ACHN (cell line): ENCODE results near the gene MPC2.
"Not testable (repeated sequence)": the region's sequence is repeated elsewhere in the genome, so short reads cannot be mapped to it uniquely, and the experiment has no call there.

Experiments
- DNase-seq: peaks from one replicate; pipeline ENCODE4 v3.0.0-alpha.2; 2015
- in situ Hi-C: cut with HindIII; loops from 2 replicates; pipeline ENCODE4 v1.10.0; 2017; ENCODE audit warnings: low sequenced_read_pairs, low pct_ligation_motif_present, low pct_unique_long_range_greater_than_20kb

Gene MPC2

DNA sequence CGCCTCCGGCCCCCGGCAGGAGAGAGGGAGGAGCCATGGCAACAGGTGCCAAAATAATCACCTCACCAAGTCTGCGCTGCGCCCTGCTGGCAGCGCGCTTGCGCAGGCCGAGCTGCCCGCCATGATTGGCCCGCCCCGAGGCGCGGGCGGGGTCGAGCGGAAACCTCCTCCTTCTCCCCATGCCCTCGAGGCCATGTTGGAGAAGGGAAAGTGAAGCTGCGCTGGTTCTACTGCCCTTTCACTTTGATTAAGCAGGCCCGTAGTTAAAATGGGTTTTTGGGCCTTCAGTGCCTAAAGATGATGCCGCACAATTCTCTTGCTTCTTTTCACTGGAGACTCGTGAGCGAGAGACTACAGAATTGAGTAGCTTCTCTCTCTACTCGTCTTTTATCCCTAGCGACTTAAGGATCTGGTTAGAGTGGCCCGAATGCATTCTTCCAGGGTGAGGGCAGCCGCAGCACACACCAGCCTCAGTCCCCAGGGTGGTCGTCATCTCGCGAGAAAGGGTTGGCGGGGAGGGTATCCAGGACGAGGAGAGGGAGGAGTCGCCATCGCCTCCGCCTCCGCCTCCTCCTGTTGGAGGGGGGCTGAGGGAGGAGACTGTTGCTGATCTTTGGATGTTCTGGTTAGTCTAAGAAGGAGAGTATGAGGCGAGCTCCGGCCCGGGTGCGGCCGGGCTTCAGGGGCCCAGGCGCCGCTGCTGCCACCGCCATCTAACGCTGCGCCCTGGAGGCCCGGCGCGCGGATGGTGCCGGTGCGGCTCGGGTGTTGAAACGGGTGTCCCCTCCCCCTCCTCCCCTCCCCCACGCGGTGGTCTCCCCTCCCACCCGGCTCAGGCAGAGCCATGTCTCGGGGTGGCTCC, 573 bp downstream of the MPC2 start, which contains the start of gene DCAF6:
Gene DCAF6, plus strand, starts transcription at position 616 of the 862 bp plus-strand sequence. Its CDS starts 229 bp downstream, at position 845.
- in situ Hi-C loops, result no loop called here
- peak; percentile 99 for DNase-seq

DNA sequence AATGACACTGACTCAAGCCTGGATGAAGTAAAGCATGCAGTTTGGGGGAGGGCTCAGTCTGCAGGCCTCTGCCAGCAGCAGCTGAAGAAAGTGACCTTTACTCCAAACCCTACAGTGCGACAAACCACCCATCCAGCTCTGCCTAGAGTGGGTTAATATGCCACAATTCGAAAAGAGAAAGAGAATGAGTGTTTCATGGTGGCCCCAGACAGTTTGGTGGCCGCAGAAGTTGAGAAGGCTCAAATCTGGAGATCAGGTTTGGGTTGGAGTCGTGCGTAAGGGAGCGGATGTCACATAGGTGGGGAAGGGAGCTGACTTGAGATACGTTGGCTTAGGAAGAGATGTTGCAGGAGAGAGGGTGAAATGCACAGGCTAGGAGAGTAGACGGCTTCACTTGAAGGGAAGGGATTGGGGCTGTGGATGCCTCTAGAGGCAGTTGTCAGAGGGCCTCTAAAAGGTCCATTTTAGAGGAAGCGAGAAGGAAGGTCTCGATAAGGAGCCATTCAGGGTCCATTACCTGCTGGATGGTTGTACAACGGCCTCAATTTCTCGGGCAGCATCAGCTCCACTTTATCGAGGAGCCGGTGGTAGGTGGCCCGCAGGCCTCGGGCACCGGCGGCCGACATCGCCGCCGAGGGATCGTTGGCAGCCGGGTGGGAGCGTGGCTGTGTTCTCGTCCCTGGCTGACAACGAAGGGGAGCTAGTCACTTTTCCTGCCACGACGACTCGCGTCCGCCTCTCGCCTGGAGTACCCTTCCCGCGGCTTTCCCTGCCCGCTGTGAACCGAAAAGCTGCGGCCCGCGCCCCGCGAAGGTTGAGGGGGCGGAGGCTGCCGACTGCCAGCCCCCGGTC, 1.4 kb downstream of the MPC2 start:
- peak; percentile 67 for DNase-seq
- in situ Hi-C loops, result no loop called here

DNA sequence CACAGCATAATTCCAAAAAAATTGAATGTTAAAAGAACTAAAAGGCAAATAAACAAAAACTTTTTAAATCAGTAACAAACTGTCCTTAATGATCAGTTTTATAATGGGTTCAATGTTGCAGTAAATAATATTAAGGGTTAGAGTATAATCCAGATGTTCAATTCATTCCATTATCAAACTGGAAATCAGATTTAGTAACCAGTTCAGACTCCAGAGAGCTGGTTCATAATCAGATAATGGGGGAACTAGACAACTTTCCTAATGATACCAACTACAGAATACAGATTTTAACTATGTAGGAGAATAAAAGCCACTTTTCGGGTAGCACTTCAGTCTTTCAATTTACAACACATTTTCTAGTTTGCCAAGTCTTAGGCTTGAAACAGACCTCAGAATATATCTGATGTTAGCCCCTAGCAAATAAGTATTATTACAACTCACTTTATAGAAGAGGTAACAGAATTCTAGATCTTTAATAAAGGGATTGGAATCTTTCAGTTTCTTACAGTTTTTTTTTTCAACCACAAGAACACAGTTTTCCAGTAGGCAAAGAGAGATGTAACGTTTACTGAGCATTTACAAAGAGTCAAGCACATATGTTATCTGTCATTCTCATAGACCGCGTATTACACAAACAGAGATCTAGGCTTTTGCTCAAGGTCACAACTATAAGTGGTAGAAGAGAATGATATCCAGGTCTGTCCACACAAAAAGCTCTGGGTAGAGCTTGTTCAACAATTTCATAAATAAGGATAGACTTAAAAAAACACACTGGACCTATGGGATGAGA, 2.3 kb downstream of the MPC2 start:
- in situ Hi-C loops, result no loop called here
- DNase-seq, result no peak

DNA sequence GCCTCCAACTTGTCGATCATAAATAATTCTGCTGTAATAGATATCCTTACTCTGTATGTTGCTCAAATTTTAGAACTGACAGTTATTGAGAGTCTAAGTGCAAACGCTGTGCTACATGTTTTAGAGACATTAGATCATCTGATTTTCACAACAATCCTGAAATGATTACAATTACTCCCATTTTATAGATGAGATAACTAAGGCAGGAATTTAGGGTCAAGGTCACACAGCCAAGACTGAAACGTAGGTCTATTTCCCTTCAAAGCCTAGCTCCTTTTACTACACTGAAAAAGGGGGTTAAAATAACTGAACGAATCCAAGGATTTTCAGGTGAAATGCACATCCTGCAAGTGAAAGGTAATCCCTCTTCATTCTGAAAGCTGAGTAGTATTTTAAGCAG, 3.1 kb downstream of the MPC2 start:
- no peak for DNase-seq
- in situ Hi-C loops, result no loop called here

- peak; percentile 39 for DNase-seq
- in situ Hi-C loops, result no loop called here
Measured at GRCh38 chr1:167929725-167930124, 7.1 kb downstream of the MPC2 start.

DNA sequence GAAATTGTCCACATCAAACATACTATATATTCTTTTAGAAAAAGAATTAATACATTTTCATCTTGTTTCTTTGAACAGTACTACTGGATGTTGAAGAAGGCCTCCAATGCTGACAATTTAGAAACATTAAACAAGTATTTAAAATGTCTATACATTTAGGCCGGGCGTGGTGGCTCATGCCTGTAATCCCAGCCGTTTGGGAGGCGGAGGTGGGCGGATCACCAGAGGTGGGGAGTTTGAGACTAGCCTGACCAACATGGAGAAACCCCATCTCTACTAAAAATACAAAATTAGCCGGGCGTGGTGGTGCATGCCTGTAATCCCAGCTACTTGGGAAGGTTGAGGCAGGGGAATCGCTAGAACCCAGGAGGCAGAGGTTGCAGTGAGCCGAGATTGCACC, 8.0 kb downstream of the MPC2 start:
- in situ Hi-C loops, result not testable (repeated sequence)
- DNase-seq, result peak; percentile 33

GRCh38 chr1:167928457-167928852, 8.4 kb downstream of the MPC2 start:
- DNase-seq, result no peak
- in situ Hi-C loops, result no loop called here

DNA sequence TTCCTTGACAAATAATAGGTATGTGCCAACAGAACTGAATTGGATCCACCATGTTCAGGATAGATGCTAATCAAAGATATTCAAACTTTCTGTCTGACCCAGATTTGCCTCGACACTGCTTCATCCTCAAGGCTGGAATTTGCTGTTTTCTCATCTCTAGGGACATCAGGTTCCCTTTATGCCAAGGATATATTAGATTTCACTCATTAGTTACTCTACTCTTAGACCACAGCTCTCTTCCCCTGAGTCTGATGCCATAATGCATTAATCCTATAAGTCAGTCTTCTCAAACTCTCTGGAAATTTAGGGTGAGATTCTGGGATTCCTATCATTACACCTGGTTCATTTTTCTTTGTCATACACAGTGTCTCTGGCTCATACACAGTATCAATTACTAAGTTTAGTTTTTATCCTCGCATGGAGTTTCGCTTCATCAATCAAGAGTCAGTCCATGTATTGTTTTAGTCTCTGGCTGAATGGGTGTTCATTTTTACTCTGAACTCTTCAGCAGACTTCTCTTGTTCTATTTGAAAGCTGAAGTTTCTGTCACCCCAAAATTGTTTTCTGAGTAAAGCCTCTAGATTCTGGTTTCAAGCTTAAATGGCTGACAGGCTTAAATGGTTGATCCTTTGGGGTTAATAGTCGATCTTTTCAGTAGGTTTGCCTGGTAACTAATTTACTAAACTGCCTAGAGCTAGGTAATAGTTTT, 9.7 kb downstream of the MPC2 start:
- peak; percentile 81 for DNase-seq
- in situ Hi-C loops, result no loop called here

GRCh38 chr1:167926486-167926997, 10.3 kb downstream of the MPC2 start:
- in situ Hi-C loops, result no loop called here

DNA sequence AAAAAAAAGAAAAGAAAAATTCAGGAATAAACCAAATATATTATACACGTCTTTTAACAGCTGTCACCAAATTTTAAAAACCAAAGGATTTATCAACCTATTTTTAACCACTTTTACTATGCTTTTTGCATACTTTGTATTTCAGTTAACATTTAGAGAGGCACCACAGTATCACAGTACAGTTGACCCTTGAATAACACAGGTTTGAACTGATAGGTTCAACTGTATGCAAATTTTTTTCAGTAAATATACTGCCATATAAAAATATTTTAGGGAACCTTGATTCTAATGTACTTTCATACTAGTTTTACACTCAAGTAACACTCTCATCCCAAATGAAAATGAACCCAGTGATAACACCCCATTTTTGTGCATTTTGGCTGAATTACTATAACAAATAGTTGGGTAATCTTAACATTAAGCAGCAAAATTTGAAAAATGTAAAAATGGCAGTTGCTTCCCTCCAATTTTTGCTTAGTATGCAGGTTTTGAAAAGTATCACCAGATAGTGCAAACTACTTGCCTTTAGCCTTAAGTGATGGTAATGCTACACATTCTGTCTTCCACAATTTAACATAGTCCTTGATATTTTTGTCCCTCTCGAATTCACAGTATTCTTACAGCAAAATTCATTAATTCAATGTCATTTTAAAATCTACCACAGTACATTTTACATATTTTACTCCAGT, 12.2 kb downstream of the MPC2 start:
- no peak for DNase-seq
- in situ Hi-C loops, result no loop called here

More at GRCh38 chr1:167926486-167926997, 10.3 kb downstream of the MPC2 start:
- DNase-seq, result peak; percentile 69

DNA sequence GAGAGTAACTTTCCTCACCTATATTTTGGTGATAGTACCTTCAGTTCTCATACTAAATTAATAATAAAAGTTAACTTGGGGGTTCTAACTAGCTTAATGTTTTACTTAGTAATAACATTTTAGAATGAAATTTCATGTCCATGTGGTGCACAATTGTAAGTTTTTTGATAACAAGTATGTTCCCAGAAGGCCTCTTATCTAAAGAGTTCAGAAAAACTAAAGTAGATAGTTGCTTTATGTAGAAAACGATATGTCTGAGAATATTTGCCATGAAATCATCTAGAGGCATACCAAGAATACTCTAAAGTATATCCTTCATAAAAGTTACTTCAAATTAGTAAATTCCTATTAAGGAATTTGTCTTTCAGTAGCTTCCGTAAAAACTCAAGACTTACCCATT, 12.8 kb downstream of the MPC2 start:
- in situ Hi-C loops, result no loop called here
- DNase-seq, result no peak

GRCh38 chr1:167923324-167924056, 13.4 kb downstream of the MPC2 start:
- DNase-seq, result no peak
- in situ Hi-C loops, result no loop called here

- no peak for DNase-seq
- in situ Hi-C loops, result no loop called here
Measured at GRCh38 chr1:167922611-167923074, 14.2 kb downstream of the MPC2 start.

DNA sequence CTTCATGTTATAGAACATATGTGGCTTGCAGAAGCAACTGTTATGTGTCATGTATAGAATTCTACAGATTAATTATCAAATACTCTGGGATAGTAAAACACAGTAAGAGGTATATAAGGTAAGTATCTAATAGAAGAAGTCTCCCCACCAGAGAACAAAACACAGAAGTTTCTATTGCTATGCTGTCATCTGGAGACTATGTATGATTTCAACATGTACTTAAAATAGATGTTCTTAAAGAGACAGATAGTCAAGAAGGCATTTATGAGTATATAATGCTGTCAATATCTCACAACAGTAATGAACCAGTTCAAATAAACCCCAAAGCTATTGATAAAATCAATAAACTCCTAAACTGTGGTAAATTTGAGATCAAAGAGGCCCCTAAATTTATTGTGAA, 14.8 kb downstream of the MPC2 start:
- DNase-seq, result no peak
- in situ Hi-C loops, result no loop called here

DNA sequence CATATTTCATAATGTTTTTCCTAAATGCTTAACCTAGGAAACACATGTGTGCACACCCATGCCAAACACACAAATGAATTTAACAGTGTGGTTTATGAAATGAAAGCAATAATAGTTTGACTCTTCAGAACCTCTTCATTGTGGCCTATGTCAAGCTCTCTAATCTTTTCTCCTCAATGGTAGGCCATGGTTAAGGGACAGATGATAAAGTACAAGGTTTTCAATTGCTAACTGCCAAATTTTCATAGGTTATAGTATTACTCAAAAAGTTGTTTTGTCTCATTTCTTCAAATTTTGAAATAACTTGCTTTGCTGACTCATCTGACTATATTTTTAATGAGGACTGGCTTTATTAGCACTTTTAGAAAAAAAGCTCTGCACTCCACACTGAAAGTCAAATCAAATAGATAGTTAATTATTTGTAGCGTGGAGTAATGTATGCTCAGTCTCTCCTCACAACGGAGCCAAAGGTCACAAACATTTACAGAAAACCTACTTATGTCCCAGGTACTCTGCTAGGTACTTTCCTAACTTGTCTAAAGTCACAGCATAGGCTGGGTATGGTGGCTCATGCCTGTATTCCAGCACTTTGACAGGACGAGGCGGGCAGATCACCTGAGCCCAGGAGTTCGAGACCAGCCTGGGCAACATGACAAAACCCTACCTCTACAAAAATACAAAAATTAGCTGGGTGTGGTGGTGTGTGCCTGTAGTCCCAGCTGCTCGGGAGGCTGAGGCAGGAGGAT, 19.9 kb downstream of the MPC2 start:
- in situ Hi-C loops, result no loop called here
- no peak for DNase-seq

- in situ Hi-C loops, result no loop called here
- DNase-seq, result no peak
Measured at GRCh38 chr1:167915569-167915968, 21.3 kb downstream of the MPC2 start.
